ENCODE results near the gene TUBB6.

DNA sequence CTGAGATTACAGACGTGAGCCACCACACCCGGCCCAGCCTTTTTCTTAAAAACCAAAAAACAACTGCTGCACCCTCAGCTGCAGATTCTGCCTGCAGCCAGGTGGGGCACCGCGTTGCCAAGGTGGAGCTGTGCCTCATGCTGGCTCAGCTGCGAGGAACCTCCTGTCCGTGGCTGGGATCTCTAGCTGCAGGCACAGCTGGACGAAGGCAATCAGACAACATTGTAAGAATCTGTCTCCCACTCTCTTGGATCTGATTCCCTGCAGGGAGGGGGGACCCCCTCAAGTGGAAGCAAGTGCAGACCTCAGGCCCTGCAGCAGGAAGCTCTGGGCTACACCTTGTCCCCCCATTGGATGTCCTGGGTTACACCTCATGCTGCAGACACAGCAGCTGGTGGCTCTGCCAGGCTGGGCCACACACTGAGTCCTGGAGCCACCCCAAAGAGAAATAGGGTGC, 29.8 kb upstream of the TUBB6 start:
- TF ChIP-seq, protein P1, sequence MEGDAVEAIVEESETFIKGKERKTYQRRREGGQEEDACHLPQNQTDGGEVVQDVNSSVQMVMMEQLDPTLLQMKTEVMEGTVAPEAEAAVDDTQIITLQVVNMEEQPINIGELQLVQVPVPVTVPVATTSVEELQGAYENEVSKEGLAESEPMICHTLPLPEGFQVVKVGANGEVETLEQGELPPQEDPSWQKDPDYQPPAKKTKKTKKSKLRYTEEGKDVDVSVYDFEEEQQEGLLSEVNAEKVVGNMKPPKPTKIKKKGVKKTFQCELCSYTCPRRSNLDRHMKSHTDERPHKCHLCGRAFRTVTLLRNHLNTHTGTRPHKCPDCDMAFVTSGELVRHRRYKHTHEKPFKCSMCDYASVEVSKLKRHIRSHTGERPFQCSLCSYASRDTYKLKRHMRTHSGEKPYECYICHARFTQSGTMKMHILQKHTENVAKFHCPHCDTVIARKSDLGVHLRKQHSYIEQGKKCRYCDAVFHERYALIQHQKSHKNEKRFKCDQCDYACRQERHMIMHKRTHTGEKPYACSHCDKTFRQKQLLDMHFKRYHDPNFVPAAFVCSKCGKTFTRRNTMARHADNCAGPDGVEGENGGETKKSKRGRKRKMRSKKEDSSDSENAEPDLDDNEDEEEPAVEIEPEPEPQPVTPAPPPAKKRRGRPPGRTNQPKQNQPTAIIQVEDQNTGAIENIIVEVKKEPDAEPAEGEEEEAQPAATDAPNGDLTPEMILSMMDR (IDR thresholded peaks at IDR 0.05; ENCODE audit: control extremely low read depth in 1 of 3, insufficient read depth in 1 of 3, low read depth in 1 of 3, low read length in 3 of 3) = peak in 2 of 3 experiments; percentile 53 to 68; a peak in 3 of 4 replicates
- TF ChIP-seq EP300 (IDR thresholded peaks at IDR 0.05; ENCODE audit: borderline replicate concordance in 1 of 2, low read depth in 2 of 2, low read length in 2 of 2) (no peak), POU5F1 (IDR thresholded peaks at IDR 0.05; ENCODE audit: low read depth, low read length) (no peak), HDAC6 (IDR thresholded peaks at IDR 0.05; ENCODE audit: low read depth, low read length) (no peak), JUN (IDR thresholded peaks at IDR 0.05; ENCODE audit: low read depth, low read length) (no peak), CHD1 (IDR thresholded peaks at IDR 0.05; ENCODE audit: low read depth, low read length) (no peak), POLR2A (IDR thresholded peaks at IDR 0.05; ENCODE audit: control extremely low read depth in 1 of 2, low read depth in 2 of 2, low read length in 2 of 2) (no peak)

Measured in H1 (cell line).